Stimulated activated CD4-positive, alpha-beta T cell treated with anti-CD3 and anti-CD28 coated beads, Interleukin-1b, Interleukin-23, amount 100 ng/mL, for 24 hours (primary cell): ENCODE measurements around the gene SRR.

Source experiments
- DNase-seq, 4 experiments: peaks; one replicate each; pipeline ENCODE4 v3.0.0-alpha.2; 2020; ENCODE audit warnings: low read depth in 4 of 4, low spot score in 1 of 4

Gene SRR

GRCh38 chr17:2338315-2338657 lies 34.5 kb downstream of the SRR start:
- DNase-seq = no peak

- DNase-seq = peak in 1 of 4 experiments; percentile 28
Measured at GRCh38 chr17:2343421-2343820, 39.7 kb downstream of the SRR start.

GRCh38 chr17:2344528-2344927 lies 40.8 kb downstream of the SRR start:
- no peak for DNase-seq

- DNase-seq = no peak
Measured at GRCh38 chr17:2346475-2346874, 42.7 kb downstream of the SRR start.

GRCh38 chr17:2347805-2348685 lies 44.3 kb downstream of the SRR start:
- DNase-seq = no peak

GRCh38 chr17:2351269-2351668 lies 47.5 kb downstream of the SRR start:
- no peak for DNase-seq

- no peak for DNase-seq
Measured at GRCh38 chr17:2354311-2354710, 50.6 kb downstream of the SRR start.

- DNase-seq = no peak
Measured at GRCh38 chr17:2357237-2357636, 53.5 kb downstream of the SRR start.

- DNase-seq = no peak
Measured at GRCh38 chr17:2357931-2358434, 54.2 kb downstream of the SRR start.

GRCh38 chr17:2361010-2361760 lies 57.4 kb downstream of the SRR start:
- DNase-seq = no peak

- DNase-seq = no peak
Measured at GRCh38 chr17:2362016-2362415, 58.3 kb downstream of the SRR start.

- no peak for DNase-seq
Measured at GRCh38 chr17:2362416-2362815, 58.7 kb downstream of the SRR start.

GRCh38 chr17:2362881-2363280 lies 59.1 kb downstream of the SRR start:
- DNase-seq = no peak

GRCh38 chr17:2363318-2363717 lies 59.6 kb downstream of the SRR start:
- DNase-seq = no peak

GRCh38 chr17:2363851-2364762 lies 60.4 kb downstream of the SRR start:
- DNase-seq = no peak

GRCh38 chr17:2364763-2365116 lies 61.0 kb downstream of the SRR start:
- DNase-seq = no peak

- DNase-seq = no peak
Measured at GRCh38 chr17:2365132-2365531, 61.4 kb downstream of the SRR start.

GRCh38 chr17:2366747-2367494 lies 63.2 kb downstream of the SRR start:
- no peak for DNase-seq

- DNase-seq = no peak
Measured at GRCh38 chr17:2368359-2368758, 64.6 kb downstream of the SRR start.

GRCh38 chr17:2369039-2369438 lies 65.3 kb downstream of the SRR start:
- no peak for DNase-seq
